NCI-H1105 (cell line): Measurements from ENCODE around the gene PAX3.

Source experiments
- DNase-seq: peaks from one replicate; lab custom pipeline; 2025; lab: John Stamatoyannopoulos, UW

Gene PAX3

GRCh38 chr2:222269132-222269531 is 29.7 kb downstream of the PAX3 start:
- no peak for DNase-seq

GRCh38 chr2:222268311-222268990 is 30.3 kb downstream of the PAX3 start:
- no peak for DNase-seq

GRCh38 chr2:222264791-222265320 is 33.9 kb downstream of the PAX3 start:
- DNase-seq = no peak

- no peak for DNase-seq
Measured at GRCh38 chr2:222261504-222261903, 37.3 kb downstream of the PAX3 start.

GRCh38 chr2:222257645-222258044 is 41.2 kb downstream of the PAX3 start:
- DNase-seq = no peak

- DNase-seq = no peak
Measured at GRCh38 chr2:222256250-222256649, 42.5 kb downstream of the PAX3 start.

- DNase-seq = no peak
Measured at GRCh38 chr2:222255090-222255489, 43.7 kb downstream of the PAX3 start.

GRCh38 chr2:222250313-222250712 is 48.5 kb downstream of the PAX3 start:
- DNase-seq = no peak

GRCh38 chr2:222249444-222249843 is 49.4 kb downstream of the PAX3 start:
- no peak for DNase-seq

GRCh38 chr2:222248818-222249217 is 50.0 kb downstream of the PAX3 start:
- DNase-seq = no peak

- DNase-seq = no peak
Measured at GRCh38 chr2:222248256-222248655, 50.5 kb downstream of the PAX3 start.

GRCh38 chr2:222242532-222242931 is 56.3 kb downstream of the PAX3 start:
- no peak for DNase-seq

- DNase-seq = peak; percentile 72
Measured at GRCh38 chr2:222241128-222241870, 57.5 kb downstream of the PAX3 start.

GRCh38 chr2:222240676-222241049 is 58.1 kb downstream of the PAX3 start:
- DNase-seq = no peak

GRCh38 chr2:222239945-222240675 is 58.7 kb downstream of the PAX3 start:
- no peak for DNase-seq

GRCh38 chr2:222239091-222239490 is 59.7 kb downstream of the PAX3 start:
- DNase-seq = no peak

- DNase-seq = no peak
Measured at GRCh38 chr2:222238072-222238471, 60.7 kb downstream of the PAX3 start.

- no peak for DNase-seq
Measured at GRCh38 chr2:222232839-222233238, 66.0 kb downstream of the PAX3 start.

GRCh38 chr2:222232372-222232771 is 66.4 kb downstream of the PAX3 start:
- peak; percentile 5 for DNase-seq

- DNase-seq = no peak
Measured at GRCh38 chr2:222228054-222228453, 70.7 kb downstream of the PAX3 start.

GRCh38 chr2:222218786-222219185 is 80.0 kb downstream of the PAX3 start:
- no peak for DNase-seq

GRCh38 chr2:222217712-222218111 is 81.1 kb downstream of the PAX3 start:
- no peak for DNase-seq

- no peak for DNase-seq
Measured at GRCh38 chr2:222214885-222215284, 83.9 kb downstream of the PAX3 start.
